Activated CD8-positive, alpha-beta memory T cell treated with anti-CD3 and anti-CD28 coated beads, Interleukin-2, amount 50 U/mL, for 4 hours (primary cell): ENCODE measurements around the gene XNDC1N.

Source experiments
- DNase-seq: peaks from one replicate; pipeline ENCODE4 v3.0.0-alpha.2; 2020

XNDC1N gene, protein sequence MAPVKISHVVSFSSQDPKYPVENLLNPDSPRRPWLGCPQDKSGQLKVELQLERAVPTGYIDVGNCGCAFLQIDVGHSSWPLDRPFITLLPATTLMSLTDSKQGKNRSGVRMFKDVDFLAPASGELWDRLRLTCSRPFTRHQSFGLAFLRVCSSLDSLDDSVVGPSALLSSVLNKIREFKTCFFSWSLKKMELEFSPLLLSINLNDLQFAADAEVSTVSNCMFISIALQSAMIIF

DNA sequence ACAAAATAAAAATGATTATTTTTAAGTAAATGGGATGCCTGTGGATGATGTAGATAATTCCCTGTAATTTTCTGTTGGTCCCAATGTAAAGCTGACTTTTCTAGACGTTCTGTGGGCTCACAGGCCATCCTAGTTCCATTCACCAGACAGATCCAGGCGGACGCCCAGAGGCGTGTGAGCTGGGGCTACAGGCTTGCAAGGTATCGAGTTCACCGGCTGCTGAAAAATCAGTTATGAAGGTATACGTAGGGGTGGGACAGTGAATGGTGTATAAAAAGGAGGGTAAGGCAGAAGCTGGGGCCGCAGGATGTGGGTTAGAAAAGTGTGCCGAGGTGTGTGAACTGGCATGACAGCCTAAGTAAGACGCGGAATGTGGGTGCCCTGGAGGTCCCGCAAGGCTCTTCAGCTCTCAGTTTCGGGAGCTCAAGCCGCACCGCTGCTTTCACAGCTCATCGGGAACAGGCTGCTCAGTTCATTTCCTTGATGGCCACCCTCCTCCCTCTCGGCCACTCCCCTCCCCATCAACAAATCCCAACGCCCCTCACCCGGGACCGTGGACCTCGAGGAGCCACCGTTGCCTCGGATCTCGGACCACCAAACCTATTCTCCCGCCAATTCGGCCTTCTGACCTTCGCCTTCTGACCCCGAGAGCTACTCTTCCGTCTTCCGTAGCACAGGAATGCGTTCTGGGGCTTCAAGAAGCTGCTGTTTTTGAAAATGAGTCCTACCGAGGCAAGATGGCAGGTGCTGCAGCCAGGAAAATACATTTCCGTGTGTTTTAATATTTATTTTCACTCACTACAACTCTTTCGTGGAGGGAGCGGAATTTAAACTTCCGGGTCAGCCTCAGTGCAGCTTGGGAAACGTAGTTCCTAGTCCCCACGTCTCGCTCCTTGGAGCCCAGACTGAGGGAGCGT is at the start of gene XNDC1N:
TSS of gene XNDC1N (minus strand) at position 775 of the 917 bp plus-strand sequence. CDS start 5,241 bp downstream, outside the sequence.
- DNase-seq = no peak

DNA sequence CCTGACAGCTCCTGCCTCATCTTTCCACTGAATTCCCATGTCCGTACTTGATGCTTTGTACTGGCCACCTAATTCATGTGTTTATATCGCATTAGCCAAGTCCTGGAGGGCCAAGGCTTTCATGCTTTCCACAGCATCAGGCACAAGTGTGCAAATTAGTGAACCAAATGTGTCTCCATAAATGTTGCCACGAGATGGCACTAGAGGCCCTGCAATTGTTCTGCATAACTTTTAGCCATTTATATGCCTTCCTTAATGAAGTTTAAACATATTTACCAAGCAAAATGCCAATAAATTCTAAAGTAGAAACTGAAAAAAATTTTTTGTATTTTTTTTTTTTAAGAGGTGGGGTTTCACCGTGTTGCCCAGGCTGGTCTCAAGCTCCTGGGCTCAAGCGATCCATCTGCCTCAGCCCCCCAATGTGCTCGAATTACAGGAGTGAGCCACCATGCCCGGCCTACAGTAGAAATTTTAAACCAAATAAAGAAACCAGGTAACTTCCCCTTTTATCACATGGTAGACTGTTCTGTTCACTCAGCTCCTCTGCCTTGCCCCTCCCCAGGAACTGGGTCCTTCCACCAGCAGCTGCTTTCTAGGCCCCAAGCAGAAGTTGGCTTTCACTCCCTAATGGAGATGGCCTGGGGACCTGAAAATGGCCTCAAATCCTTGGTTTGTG is 49.5 kb upstream of the XNDC1N start:
- DNase-seq = peak; percentile 55

DNA sequence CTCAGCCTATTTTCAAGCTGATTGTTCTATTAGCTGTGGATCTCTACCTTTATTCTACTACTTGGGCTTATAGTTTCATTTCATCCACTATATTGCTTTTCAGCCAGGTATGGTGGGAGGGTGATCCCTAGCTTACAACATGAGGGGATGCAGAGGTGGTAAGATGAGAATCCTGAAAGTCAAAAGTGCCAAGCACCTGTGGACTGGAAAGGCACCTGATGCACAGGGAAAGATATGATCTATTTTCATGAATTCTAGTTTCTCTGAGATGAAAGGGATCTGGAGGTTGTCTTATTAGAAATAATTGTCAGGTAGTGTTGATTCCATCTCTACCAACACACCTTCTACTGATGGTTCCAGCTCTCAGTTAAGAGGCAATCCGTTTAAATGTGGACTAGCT is 48.7 kb upstream of the XNDC1N start:
- DNase-seq = no peak

GRCh38 chr11:71976551-71976950 is 48.2 kb upstream of the XNDC1N start:
- no peak for DNase-seq

GRCh38 chr11:71971680-71972079 is 43.3 kb upstream of the XNDC1N start:
- DNase-seq = no peak

DNA sequence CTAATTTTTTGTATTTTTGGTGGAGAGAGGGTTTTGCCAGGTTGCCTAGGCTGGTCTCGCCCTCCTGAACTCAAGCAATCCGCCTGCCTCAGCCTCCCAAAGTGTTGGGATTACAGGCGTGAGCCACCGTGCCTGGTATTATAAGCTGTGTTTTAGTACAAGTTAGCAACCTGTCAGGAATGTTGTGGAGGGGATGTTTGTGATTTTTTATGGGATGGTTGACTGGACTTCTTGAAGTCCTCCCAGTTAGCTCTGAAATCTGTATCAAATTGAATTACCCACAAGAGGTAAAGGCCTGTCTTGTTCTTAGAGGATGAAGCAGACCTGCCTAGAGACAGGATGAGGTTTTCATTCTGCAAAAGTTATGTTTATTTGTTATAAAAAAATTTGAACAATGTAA is 36.2 kb upstream of the XNDC1N start:
- DNase-seq = no peak

- no peak for DNase-seq
Observed at GRCh38 chr11:71963468-71963867, 35.1 kb upstream of the XNDC1N start.

GRCh38 chr11:71962428-71963038 is 34.1 kb upstream of the XNDC1N start:
- DNase-seq = no peak

GRCh38 chr11:71955898-71956456 is 27.6 kb upstream of the XNDC1N start:
- no peak for DNase-seq

GRCh38 chr11:71951741-71952310 is 23.4 kb upstream of the XNDC1N start:
- DNase-seq = no peak

GRCh38 chr11:71949034-71949433 is 20.6 kb upstream of the XNDC1N start:
- DNase-seq = no peak

- DNase-seq = no peak
Observed at GRCh38 chr11:71948314-71949027, 20.1 kb upstream of the XNDC1N start.

GRCh38 chr11:71947498-71947897 is 19.1 kb upstream of the XNDC1N start:
- DNase-seq = no peak

- DNase-seq = no peak
Observed at GRCh38 chr11:71946144-71946571, 17.8 kb upstream of the XNDC1N start.

DNA sequence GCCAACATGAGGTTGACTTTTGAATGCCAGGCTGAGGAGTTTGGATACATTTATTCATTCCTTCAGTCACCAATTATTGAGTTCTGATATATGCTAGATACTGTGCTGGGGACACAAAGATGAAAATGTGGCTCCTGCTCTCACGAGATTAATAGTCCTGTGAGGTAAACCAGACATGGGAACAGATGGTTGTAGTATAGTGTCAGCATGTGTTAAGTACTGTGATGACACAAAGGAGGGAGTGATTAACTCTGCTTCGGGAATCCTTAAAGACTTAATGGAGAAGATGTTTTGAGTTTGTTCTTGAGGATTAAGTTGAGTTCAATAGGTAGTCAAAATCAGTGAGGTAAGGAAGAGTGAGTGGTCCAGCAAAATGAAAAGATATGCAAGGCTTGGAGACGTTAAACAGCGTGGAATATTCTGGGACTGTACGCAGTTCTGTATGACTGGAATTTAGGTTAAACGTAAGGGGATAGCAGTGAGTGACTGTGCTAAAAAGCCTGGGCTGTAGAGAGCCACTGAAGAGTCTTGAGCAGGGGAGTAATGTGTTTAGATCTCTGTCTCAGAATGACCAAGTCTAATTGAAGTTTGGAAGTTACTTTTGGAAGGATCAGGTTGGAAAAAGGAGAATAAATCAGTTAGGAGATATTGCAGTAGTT is 12.3 kb upstream of the XNDC1N start:
- no peak for DNase-seq

- DNase-seq = no peak
Observed at GRCh38 chr11:71937826-71938225, 9.4 kb upstream of the XNDC1N start.

- DNase-seq = no peak
Observed at GRCh38 chr11:71936825-71937224, 8.4 kb upstream of the XNDC1N start.

- no peak for DNase-seq
Observed at GRCh38 chr11:71935338-71935925, 7.0 kb upstream of the XNDC1N start.

- DNase-seq = no peak
Observed at GRCh38 chr11:71934213-71934612, 5.8 kb upstream of the XNDC1N start.

DNA sequence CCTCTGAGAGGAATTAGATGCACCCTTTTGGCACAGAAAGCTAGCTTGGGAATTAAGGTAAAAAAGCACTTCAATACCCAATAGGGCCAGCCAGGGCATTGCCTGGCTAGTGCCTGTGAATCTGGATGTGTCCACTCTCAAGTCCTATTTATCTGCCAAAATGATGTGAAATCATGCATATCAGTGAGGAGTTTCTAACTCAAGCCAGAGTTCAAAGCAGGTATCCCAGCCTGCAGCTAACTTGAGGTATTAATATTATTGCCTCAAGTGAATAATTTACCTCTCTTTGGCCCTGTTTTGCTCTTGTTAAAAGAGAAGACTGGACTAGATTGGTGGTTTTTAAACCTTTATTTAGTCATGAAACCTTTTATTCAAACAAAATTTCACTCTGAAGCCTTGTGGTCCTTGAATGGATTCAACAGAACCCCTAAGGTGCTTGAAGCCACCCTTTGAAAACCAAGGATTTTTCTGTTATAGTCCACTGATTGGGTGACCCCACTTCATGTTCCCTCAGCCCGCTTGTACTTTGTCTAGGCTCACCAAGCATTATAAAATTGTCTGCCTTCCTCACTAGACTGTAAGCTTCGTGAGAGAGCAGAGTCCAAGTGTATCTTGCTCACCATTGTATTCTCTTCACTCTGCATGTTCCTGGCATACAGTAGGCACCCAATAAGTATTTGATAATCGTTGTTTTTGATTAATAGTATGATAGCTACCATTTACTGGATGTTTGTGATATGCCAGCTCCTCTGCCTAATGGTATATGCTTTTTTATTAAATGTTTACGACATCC is 4.9 kb upstream of the XNDC1N start:
- DNase-seq = no peak
